ENCODE data around the gene TOM1.

Gene TOM1

DNA sequence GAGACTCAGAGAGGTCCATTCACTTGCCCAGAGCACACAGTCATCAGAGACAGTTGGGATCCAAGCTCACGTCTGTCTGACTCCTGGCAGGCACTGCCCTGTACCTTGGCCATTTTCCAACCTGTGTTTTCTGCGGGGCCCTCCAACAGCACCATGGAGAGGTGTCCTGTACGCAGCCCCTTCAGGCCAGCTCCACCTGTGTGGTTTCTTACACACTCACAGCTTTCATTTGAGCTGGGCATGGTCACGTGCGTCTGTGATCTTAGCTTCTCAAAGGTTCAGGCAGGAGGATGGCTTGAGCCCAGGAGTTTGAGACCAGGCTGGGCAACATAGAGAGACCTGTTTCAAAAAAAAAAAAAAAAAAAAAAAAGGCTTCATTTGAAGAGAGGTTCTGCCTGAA is 24.4 kb downstream of the TOM1 start:
- DNase-seq (ENCODE audit: low read depth), result no peak

DNA sequence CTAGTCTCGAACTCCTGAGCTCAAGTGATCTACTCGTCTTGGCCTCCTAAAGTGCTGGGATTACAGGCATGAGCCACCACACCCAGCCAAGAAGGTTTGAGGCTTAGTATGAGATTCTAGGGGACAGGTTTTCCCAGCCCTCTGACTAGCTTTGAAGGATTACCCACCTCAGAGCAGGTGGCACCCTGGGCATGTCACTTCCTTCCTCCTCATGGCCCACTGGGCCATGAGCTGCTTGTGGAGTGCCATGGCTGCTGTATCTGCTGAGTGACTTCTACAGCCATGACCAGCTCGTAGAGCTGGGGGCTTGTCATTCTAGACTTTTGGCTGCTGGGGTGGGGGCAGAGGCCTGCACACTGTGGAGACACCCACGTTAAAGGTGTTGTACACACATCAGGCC is 25.1 kb downstream of the TOM1 start:
- DNase-seq (ENCODE audit: low read depth), result no peak

DNA sequence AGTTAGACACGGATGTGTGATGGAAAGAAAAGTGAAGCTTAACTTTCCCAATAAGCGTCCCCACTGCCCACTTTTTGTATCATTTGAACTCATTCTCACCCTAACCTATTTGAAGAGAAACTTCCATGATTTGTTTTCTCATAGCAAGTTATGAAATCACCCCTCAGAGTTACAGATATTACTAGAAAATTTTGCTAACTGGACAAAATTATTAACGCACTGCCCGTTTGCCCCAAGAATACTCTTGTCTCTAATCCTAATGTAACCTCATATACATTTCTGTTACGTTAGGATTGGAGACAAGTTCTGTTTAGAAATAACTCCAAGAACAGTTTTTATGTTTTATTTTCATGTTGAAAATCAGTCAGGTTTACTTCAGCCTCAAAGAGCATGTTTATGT is 25.5 kb downstream of the TOM1 start:
- DNase-seq (ENCODE audit: low read depth), result no peak

DNA sequence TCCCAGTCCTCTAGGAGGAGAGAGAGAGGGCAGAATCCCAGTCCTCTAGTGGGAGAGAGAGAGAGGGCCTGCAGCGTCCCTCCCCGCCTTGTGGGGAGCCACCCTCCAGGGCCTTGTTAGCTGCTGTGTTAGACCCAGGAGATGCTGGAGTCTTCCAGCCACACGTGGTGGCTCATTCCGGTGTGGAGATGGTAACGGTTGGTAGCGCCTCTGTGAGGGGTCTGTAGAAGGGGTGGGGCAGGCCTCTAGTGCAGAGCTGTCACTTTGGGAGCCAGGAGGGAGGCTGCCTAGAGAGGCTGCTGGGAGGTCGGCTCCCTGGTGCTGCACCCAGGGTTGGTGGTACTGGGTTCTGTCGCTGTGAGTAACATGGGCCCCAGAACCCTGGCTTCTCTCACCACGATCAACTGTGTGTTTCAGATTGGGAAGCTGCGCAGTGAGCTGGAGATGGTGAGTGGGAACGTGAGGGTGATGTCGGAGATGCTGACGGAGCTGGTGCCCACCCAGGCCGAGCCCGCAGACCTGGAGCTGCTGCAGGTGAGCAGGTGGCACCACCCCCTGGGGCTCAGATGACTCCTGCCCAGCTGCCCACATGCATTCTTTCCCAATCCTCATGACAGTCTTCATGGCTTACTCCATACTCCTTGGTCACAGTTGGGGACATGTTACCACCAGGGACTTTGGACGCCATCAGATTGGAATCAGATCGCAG is 27.3 kb downstream of the TOM1 start:
- DNase-seq (ENCODE audit: low read depth), result no peak

DNA sequence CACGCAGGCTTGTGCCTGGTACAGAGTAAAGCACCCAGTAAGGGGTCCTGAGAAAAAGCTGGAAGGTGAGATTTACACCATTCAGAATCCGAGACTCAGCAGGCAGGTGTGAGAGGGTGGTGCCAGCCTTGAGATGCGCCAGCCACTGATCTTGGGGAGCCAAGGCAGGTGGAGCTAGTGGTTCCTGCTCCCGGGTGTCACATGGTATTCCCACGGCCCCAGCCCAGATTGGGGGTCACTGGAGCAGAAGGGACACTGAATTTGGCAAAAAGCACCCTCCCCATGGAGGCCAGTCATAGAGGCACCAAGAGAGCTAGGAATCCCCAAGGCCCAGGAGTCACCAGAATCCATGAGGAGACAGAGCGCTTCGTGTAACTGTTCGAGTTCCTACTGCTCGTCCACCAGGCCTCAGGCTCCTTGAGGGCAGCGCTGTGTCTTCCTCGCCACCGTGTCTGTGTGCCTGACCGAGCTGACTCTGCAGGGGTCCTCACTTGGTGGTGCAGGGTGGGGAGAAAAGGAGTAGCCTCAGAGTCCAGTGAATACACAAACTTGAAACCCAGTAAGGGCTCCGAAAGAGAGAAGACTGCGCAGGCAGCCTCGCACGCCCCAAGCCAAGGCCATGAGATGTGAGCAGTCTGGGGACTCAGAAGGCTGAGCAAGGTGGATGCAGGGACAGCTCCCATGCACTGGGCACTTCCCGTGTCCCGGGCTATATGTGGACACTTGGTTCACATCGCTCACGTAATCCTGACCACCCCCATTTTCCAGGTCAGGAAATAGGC is 28.2 kb downstream of the TOM1 start:
- no peak for DNase-seq (ENCODE audit: low read depth)

DNA sequence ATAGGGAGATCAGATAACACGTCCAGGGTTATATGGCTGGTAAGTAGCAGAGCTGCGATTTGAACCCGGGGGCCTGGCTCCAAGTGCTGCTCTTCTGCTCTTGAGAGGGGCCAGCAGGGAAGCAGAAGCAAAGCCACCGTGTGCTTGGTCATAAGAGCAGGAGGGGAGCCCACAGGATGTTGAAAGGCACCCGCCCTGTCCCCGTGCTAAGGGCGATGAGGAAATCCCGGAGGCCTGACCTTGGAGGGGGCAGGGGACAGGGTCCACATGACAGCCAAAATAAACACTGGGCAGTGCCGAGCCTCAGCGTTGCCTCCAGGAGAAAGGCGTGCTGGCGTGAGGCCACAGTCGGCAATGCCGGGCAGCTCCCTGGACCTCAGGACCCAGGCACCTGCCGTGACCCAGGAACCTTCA is 28.8 kb downstream of the TOM1 start:
- no peak for DNase-seq (ENCODE audit: low read depth)

DNA sequence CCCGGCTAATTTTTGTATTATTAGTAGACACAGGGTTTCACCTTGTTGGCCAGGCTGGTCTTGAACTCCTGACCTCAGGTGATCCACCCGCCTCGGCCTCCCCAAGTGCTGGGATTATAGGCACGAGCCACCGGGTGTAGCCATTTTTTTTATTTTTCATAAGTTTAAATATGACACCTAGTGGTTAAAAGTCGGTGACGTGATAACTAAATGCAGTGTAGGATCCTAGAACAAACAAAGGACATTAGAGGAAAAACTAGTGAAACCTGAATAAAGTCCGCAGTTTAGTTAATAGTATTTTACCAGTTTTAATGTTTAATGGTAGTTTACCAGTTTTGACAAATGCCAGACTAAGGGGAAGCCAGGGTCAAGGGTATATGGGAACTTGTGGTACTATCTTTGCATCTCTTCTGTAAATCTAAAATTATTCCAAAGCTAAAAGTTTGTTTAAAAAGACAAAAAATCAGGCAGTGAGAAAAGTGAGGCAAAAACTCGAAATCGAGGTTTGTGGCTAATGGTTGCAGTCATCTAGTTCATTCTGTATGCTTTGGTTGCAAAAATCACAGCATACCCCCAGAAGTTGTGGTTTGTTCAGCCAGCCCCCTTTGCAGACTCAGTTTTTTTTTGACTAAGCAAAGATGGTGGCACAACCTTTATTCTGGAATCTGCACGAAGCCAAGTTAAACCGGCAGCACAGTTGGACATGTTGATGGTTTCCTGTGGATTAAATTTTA is 29.6 kb downstream of the TOM1 start:
- no peak for DNase-seq (ENCODE audit: low read depth)

DNA sequence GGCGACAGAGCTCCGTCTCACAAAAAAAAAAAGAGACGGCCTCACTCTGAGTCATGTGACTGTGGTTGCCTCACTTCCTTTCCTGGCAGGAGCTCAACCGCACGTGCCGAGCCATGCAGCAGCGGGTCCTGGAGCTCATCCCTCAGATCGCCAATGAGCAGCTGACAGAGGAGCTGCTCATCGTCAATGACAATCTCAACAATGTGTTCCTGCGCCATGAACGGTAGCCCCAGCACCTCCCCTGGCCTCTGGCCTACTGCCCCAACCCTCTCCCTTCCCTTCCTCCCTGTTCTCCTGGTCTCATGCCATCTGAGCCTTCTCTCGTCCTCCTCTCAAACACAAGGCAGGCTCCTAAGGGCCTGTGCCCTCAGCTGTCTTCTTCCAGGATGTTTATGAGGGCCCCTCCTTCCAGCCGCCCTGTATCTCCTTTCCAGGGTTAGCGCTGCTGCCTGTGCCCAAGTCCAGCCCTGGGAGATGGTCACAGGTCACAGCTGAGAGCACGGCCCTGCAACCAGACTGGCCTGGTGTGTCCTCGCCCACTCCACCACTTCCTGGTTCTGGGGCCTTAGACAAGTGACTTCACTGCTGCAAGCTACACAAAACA is 30.7 kb downstream of the TOM1 start:
- DNase-seq (ENCODE audit: low read depth), result peak; percentile 44

DNA sequence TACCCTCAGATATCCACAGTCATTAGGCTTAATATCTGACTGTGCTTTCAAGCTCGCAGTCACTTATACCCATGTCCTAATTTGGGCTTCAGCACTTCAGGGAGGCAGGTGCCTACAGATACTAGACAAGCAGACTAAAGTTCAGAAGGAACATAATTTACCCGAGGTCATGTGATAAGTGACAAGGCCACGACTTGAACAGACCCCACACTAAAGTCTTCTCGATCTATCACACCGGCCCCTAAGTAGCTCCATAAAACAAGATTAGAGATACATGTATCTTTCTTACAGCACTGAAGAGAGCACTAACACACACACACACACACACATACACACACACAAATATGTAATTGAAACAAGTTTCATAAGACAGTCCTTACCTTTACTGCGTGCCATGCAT is 32.6 kb downstream of the TOM1 start:
- no peak for DNase-seq (ENCODE audit: low read depth)

DNA sequence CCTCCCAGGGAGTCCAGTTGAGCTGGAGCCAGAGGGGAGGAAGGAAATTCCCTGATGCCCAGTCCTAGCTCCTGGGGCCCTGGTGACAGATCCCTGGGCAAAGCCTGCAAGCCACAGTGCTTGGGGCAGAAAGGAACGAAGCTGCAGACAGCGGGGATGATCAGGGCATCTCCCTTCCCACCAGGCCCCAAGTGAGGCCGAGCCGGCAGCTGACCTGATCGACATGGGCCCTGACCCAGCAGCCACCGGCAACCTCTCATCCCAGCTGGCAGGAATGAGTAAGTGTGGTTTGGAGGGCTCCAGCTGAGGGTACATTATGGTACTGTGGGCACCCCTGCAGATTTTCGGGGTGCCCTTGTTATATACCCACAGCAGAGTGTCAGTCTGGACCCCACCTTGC is 33.5 kb downstream of the TOM1 start:
- no peak for DNase-seq (ENCODE audit: low read depth)

DNA sequence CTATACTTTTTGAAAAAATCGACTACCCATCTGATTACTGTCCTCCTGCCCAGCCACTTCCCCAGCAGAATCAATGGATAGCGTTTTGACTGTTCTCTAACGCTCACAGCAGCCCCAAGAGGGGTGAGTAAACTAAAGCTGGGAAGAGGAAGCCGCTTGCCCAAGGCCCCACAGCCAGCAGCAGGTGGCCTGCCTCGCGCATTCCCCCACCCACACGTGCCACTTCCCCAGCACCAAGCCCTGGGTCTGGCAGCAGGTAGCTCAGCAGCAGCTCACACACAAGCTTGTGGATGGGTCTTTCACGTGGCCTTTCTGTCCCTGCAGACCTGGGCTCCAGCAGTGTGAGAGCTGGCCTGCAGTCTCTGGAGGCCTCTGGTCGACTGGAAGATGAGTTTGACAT is 34.3 kb downstream of the TOM1 start:
- no peak for DNase-seq (ENCODE audit: low read depth)

DNA sequence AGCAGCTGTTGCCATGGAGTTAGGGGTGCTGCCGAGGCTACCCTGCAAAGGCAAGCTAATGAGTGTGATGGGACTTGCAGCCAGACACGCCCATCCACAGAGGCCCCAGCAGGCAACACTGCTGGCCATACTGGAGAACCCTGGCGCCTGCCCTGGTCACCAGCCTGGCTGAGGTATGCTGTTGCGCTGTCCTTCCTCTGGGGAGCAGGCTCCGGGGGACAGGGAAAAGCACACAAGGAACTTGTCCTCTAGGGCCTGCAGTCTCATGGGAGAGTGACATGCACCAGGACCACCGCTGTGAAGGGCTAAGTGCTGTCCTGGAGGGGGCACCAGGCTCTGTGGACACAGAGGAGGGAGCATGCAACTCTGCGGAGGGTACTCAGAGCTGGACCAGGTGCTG is 35.8 kb downstream of the TOM1 start:
- no peak for DNase-seq (ENCODE audit: low read depth)

DNA sequence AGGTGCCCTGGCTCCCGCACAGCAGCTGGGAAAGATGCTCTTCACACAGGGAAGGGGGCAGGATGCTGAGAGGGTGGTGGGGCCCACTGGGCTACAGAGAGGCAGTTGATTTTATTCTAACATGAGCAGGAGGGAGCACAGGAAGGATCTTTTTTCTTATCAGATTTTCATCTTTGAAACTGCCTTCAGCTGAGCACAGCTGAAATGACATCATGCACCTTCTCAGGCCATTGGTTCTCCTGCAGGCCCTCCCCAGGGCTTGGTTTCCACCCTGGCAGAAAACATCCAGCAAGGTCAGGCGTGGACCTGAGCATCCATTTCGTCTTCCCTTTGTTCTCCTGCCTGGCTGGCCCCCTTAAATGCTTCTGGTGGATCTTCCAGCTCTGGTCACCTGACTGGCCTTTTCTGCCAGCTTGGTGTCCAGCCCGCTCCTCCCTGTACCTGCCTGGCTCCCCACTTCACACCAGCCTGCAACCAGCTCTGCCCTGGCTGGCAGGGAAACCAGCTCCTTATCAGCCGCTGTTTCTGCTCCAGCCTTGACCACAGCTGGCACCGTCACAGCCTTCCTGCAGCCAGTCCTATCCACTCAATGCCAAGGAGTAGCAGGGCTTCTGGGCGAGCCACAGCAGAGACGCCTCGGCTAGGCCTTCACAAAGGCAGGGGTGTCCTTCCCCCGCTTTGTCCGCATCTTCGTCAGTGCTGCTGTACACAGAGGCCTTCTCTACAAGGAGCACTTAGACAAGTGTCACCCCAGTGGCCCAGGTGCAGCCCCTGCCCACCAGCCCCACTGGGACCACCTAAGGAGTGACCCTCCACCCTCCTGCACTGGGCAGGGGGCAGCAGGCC is 36.5 kb downstream of the TOM1 start:
- no peak for DNase-seq (ENCODE audit: low read depth)

DNA sequence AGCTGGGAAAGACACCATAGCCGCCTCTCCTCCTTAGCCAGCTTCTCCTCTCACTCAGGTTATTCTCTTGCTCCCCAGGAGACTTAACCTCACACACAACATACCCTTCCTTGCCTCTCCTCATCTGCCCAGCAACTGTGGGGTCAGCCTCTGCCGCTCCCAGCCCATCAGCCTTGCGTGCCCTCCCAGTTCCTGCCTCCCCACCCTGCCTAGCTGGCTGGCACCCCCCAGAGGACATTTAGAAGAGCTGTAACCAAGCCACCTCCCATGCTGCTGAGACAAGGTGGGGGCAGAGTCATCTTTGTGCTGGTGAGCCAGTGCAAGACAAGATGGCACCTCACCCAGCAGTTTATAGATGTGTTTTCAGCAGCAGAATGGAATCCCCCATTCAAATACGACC is 38.2 kb downstream of the TOM1 start:
- DNase-seq (ENCODE audit: low read depth), result no peak

DNA sequence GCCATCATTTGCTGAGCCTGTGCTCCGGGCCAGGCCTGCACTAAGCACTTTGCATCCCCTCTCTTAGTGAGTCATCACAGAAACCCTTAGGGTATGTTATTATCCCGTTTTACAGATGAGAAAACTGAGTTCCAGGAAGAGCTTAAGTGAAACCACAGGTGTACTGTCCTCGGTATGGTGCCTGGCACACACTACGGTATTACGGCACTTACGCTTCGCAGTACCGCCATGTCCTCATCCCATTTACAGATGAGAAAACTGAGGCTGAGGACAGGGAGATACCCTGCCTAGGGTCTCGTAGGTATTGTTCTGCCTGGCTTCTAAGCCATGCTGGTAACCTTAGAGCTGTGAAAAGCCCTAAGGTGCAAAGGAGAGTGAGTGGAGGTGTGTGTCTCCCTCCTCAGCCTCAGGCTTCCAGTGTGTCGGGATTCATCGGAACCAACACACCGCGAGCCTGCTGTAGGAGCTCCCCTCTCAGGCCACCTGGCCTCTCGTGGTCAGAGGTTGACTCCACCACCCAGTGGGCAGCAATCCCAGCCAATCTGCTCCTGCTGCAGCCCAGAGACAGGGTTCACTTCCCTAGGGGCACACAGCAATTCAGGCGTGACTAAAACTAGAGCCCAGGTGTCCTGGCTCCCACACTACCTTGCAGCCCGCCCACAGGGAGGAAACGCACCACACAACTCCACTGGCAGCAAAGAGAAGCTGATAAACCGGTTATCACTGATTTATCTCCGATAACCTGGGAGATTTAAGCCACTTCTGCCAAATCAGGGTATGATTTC is 41.6 kb downstream of the TOM1 start:
- DNase-seq (ENCODE audit: low read depth), result no peak

DNA sequence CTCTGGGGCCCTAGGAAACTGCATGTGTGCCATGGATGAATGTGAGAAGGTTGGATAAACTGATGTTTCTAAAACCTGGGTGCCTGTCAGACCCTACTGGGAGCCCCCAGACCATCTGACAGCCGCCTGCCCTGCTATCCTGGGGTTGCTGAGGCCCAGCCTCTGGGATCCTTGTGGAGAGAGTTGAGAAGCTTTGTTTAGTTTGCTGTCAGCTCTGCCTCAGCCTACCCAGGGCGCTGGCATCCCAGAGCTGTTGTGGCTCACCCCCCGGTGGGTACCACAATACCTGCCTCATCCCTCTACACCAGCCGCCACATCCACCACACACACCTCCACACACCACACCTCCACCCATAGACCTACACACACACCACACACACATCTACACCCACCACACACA is 42.7 kb downstream of the TOM1 start:
- DNase-seq (ENCODE audit: low read depth), result no peak

DNA sequence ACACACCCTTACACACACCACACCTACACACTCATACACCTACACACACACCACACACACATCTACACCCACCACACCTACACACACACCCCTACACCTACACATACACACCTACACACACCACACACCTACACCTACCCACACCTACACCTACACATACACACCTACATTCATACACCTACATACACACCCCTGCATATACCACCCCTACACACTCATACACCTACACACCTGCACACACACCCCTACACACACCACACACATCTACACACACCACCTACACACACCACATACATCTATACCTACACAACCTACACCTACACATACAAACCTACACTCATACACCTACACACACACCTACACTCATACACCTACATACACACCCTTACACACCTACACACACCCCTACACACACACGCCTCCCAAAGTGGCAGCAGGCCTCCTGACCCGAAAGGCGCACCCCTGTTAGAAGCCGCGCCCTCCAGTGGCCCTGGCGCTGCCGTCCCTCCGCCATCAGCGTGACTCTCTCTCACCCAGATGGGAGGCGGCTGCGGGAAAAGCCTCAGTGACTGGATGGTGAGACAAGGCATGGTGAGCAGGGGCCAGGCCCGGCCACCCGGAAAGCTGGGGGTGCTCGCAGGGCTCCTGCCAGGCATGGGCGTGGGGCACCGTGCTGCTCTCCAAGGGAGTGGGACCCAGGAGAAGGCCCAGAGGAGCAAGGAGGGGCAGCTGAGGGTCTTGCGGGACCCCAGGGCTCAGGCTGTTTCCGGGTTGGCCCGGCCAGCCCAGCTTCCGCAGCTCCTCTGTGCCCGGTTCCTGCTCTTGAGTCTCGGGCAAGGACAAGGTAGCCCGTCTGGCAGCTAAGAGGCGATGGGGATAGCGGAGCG is 44.2 kb downstream of the TOM1 start:
- DNase-seq (ENCODE audit: low read depth), result no peak

DNA sequence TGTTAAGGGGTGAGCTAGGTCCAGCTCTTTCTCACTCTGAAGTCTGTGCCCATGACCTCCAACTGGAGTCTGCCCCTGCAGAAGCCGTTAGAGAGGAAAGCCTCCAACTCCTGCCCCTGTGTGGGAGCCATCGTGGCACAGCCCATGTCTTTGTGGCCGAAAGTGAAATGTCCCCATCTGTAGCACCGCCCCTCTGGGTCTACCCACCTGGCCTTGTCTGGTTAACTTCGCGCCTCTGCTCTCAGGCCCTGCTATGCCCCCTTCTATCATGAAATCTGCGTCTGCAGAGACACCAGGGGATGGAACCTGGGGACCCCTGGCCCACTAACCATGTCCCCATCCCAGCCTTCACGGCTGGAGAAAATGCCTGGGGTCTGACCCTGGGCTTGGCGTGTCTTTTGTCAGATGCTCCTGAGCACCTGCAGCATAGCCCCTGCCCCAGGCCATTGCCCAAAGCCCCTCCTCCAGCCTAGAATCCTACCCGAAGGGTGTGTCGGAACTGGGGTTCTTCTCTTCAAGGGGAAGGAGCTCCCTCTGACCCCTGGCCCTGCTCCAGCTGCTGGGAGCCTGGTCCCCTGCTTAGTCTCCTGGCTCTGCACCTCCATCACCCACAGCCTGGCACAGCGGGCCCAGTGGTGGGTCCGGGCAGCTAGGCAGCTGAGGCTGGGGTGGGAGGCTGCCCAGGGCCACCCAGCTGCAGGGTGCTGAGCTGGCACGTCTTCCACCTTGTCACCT is 45.4 kb downstream of the TOM1 start:
- no peak for DNase-seq (ENCODE audit: low read depth)

DNA sequence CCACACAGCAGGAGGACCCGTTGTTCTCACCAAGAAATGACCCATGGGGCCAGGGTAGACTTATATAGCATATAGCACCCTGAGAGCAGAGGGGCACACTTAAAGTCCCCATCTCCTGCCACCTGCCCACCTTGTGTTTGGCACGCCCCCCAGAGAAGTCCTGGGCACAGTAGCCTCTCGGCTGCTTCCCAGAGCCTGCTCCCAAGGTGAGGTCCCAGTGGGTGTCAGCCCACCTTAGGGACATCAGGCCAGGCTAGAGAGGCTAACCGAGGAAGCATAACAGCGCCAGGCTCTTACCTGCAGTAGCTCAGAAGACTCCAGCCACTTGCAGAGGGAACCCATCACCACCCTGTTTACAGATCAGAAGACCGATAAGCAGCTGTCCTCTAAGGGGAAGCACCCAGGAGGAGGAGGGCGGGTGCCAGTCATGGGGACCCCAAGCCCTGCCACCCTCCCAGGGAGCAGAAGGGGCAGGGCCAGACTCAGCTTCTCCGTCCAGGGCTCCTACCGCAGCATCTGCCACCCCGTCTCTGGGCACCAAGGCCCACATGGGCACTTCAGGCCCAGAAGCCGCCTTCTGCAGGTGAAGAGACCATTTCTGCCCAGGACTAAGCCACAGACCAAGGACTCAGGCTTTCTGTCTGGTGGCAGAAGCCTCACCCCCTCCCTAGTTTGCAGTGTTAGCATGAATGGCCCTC is 46.3 kb downstream of the TOM1 start:
- no peak for DNase-seq (ENCODE audit: low read depth)

All from fibroblast of the conjunctiva (primary cell).